ENCODE data around the gene OR8I2.
"Not testable (repeated sequence)": the region's sequence is repeated elsewhere in the genome, so short reads cannot be mapped to it uniquely, and the experiment has no call there.

The OR8I2 gene

GRCh38 chr11:56093008-56093407, at the start of gene OR8I2:
Gene OR8I2, plus strand, starts transcription at chr11:56093308. Its CDS starts 0 bp downstream, at chr11:56093308.
- DNase-seq = no peak

GRCh38 chr11:56045538-56045937, 47.6 kb upstream of the OR8I2 start:
- no peak for DNase-seq

GRCh38 chr11:56048480-56048879, 44.6 kb upstream of the OR8I2 start:
- DNase-seq = no peak

GRCh38 chr11:56049487-56049886, 43.6 kb upstream of the OR8I2 start:
- no peak for DNase-seq

- not testable (repeated sequence) for DNase-seq
Observed at GRCh38 chr11:56056366-56056765, 36.7 kb upstream of the OR8I2 start.

GRCh38 chr11:56057661-56058237, 35.4 kb upstream of the OR8I2 start:
- not testable (repeated sequence) for DNase-seq

GRCh38 chr11:56058260-56058780, 34.8 kb upstream of the OR8I2 start:
- DNase-seq = not testable (repeated sequence)

GRCh38 chr11:56066980-56067379, 26.1 kb upstream of the OR8I2 start:
- DNase-seq = no peak

GRCh38 chr11:56089697-56090096, 3.4 kb upstream of the OR8I2 start:
- no peak for DNase-seq

- no peak for DNase-seq
Observed at GRCh38 chr11:56103210-56103737, 10.2 kb downstream of the OR8I2 start, which contains the start of gene OR8H2. Gene OR8H2, plus strand, starts transcription at chr11:56103687. Its CDS starts 1,356 bp downstream, at chr11:56105043.

- no peak for DNase-seq
Observed at GRCh38 chr11:56122073-56122472, 29.0 kb downstream of the OR8I2 start, which contains the start of gene OR8H3. Gene OR8H3, plus strand, starts transcription at chr11:56122373. Its CDS starts 0 bp downstream, at chr11:56122373.

GRCh38 chr11:56140151-56140661, 47.1 kb downstream of the OR8I2 start, which contains the start of gene OR8J3:
Gene OR8J3, minus strand, starts transcription at chr11:56140201. Its CDS starts 2,483 bp downstream, at chr11:56137718.
- DNase-seq = no peak

GRCh38 chr11:56143681-56144080, 50.6 kb downstream of the OR8I2 start:
- not testable (repeated sequence) for DNase-seq

All from stimulated activated naive CD4-positive, alpha-beta T cell (primary cell).